ENCODE measurements around the gene LARP4B. TPM values are rescaled to one million over a fixed set of nuclear protein-coding genes. Genes with fewer than 3 reads are reported as not detected.

LARP4B gene
- polyA plus RNA-seq, 1 donor from 2014 or later: 14.2 TPM

DNA sequence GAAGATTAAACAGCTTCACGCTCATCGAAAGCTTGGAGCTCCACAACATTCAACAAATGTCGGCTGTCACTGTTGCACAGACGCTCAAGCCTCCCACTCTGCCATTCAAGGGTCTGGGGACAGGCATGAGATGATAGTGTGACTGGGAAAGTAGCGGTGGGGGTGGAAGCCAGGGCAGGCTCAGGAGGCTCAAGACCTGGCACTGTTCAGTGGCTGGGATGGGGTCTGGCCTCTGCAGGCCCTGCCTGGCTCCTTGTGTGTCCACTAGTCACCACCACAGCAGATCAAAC, 43.2 kb upstream of the LARP4B start:
- H2AFZ ChIP-seq (ENCODE audit: low read depth, low read length): no peak overlapping the region
- H3K9ac ChIP-seq (ENCODE audit: low read length): no peak overlapping the region
- no peak overlapping the region for H3K4me2 ChIP-seq (ENCODE audit: low read length)
- H4K20me1 ChIP-seq (ENCODE audit: insufficient read depth): no peaks in the 10 kb centered on the region
- no peaks in the 10 kb centered on the region for H3F3A ChIP-seq (ENCODE audit: insufficient read depth, low read length, poor library complexity, severe bottlenecking)
- no peaks in the 10 kb centered on the region for H3K9me2 ChIP-seq (ENCODE audit: insufficient read depth, low read length)
- no peak for TF ChIP-seq RAD21 (conservative IDR thresholded peaks at IDR 0.05)
- TF ChIP-seq MXI1 (conservative IDR thresholded peaks at IDR 0.05; ENCODE audit: poor library complexity, severe bottlenecking): no peak
- TF ChIP-seq SMC3 (conservative IDR thresholded peaks at IDR 0.05; ENCODE audit: poor library complexity): no peak
- no peak for TF ChIP-seq EP300 (conservative IDR thresholded peaks at IDR 0.05; ENCODE audit: poor library complexity, severe bottlenecking)
- no peaks in the 10 kb centered on the region for H3K79me2 ChIP-seq (replicated peaks; ENCODE audit: insufficient read depth, low read length)
- H3K36me3 ChIP-seq (ENCODE audit: insufficient read depth, low read length): no peaks in the 10 kb centered on the region
- no peaks in the 10 kb centered on the region for H3K9me3 ChIP-seq (ENCODE audit: low read length)
- no peak overlapping the region for H3K4me3 ChIP-seq (ENCODE audit: low read length)
- no peak overlapping the region for H3K27ac ChIP-seq (ENCODE audit: low read length)
- H3K27me3 ChIP-seq (ENCODE audit: insufficient read depth, low read depth, low read length): no peaks in the 10 kb centered on the region

DNA sequence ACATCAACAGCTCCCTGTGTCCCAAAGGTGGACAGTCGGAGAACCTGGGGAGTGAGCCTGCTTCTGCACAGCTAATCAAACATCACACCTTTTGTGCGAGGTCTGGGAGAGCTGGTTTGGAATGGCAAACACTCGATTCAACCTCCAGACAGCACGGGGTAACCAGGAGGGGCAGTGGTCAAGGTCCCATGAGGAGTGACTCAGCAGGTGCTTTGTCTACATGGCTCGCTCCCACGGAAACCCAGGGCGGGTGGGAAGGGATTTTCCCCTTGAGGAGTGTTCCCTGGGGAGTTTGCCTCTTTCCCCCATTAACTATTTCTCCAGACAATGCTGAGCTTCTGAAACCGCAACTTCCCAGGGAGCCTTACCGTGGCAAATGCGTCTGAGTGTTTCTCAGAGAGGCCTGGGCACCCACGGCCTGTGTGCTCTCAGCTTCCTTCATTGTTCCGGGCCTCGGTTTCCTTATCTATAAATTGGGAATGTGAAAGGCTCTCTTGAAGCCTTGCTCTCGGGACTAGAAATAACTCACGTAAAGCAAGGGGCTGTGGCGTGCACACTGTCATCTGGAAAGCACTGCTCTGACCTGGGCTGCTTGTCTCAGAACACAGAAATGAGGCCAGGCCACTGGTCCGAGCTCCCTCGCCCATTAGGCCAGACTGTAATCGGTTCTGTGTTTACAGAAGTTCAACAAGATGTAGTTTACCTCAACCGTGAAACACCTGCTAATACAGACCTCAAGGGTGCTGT, 42.7 kb upstream of the LARP4B start:
- H3K9me2 ChIP-seq (ENCODE audit: insufficient read depth, low read length): no peaks in the 10 kb centered on the region
- TF ChIP-seq SMC3 (conservative IDR thresholded peaks at IDR 0.05; ENCODE audit: poor library complexity): no peak
- no peak for TF ChIP-seq POLR2AphosphoS5 (IDR thresholded peaks at IDR 0.05)
- TF ChIP-seq, protein P1, sequence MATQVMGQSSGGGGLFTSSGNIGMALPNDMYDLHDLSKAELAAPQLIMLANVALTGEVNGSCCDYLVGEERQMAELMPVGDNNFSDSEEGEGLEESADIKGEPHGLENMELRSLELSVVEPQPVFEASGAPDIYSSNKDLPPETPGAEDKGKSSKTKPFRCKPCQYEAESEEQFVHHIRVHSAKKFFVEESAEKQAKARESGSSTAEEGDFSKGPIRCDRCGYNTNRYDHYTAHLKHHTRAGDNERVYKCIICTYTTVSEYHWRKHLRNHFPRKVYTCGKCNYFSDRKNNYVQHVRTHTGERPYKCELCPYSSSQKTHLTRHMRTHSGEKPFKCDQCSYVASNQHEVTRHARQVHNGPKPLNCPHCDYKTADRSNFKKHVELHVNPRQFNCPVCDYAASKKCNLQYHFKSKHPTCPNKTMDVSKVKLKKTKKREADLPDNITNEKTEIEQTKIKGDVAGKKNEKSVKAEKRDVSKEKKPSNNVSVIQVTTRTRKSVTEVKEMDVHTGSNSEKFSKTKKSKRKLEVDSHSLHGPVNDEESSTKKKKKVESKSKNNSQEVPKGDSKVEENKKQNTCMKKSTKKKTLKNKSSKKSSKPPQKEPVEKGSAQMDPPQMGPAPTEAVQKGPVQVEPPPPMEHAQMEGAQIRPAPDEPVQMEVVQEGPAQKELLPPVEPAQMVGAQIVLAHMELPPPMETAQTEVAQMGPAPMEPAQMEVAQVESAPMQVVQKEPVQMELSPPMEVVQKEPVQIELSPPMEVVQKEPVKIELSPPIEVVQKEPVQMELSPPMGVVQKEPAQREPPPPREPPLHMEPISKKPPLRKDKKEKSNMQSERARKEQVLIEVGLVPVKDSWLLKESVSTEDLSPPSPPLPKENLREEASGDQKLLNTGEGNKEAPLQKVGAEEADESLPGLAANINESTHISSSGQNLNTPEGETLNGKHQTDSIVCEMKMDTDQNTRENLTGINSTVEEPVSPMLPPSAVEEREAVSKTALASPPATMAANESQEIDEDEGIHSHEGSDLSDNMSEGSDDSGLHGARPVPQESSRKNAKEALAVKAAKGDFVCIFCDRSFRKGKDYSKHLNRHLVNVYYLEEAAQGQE (IDR thresholded peaks at IDR 0.05; ENCODE audit: borderline replicate concordance): no peak
- TF ChIP-seq, protein P2, sequence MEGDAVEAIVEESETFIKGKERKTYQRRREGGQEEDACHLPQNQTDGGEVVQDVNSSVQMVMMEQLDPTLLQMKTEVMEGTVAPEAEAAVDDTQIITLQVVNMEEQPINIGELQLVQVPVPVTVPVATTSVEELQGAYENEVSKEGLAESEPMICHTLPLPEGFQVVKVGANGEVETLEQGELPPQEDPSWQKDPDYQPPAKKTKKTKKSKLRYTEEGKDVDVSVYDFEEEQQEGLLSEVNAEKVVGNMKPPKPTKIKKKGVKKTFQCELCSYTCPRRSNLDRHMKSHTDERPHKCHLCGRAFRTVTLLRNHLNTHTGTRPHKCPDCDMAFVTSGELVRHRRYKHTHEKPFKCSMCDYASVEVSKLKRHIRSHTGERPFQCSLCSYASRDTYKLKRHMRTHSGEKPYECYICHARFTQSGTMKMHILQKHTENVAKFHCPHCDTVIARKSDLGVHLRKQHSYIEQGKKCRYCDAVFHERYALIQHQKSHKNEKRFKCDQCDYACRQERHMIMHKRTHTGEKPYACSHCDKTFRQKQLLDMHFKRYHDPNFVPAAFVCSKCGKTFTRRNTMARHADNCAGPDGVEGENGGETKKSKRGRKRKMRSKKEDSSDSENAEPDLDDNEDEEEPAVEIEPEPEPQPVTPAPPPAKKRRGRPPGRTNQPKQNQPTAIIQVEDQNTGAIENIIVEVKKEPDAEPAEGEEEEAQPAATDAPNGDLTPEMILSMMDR (IDR thresholded peaks at IDR 0.05; ENCODE audit: poor library complexity, severe bottlenecking): no peak
- no peak for TF ChIP-seq TAF1 (IDR thresholded peaks at IDR 0.05; ENCODE audit: low read depth)
- TF ChIP-seq EZH2 (IDR thresholded peaks at IDR 0.05; ENCODE audit: borderline replicate concordance, insufficient read depth, low read length, poor library complexity, severe bottlenecking): no peak
- TF ChIP-seq RAD21 (conservative IDR thresholded peaks at IDR 0.05): no peak
- no peak for TF ChIP-seq MXI1 (conservative IDR thresholded peaks at IDR 0.05; ENCODE audit: poor library complexity, severe bottlenecking)
- TF ChIP-seq EP300 (conservative IDR thresholded peaks at IDR 0.05; ENCODE audit: poor library complexity, severe bottlenecking): no peak
- H3K27ac ChIP-seq (ENCODE audit: low read length): no peak overlapping the region
- H3K9ac ChIP-seq (ENCODE audit: low read length): no peak overlapping the region
- no peak overlapping the region for H3K4me3 ChIP-seq (ENCODE audit: low read length)
- H3K27me3 ChIP-seq (ENCODE audit: insufficient read depth, low read depth, low read length): no peaks in the 10 kb centered on the region
- no peaks in the 10 kb centered on the region for H3K36me3 ChIP-seq (ENCODE audit: insufficient read depth, low read length)
- H3F3A ChIP-seq (ENCODE audit: insufficient read depth, low read length, poor library complexity, severe bottlenecking): no peaks in the 10 kb centered on the region
- no peaks in the 10 kb centered on the region for H4K20me1 ChIP-seq (ENCODE audit: insufficient read depth)
- no peaks in the 10 kb centered on the region for H3K9me3 ChIP-seq (ENCODE audit: low read length)
- H3K4me2 ChIP-seq (ENCODE audit: low read length): no peak overlapping the region
- H3K79me2 ChIP-seq (replicated peaks; ENCODE audit: insufficient read depth, low read length): no peaks in the 10 kb centered on the region
- no peak overlapping the region for H2AFZ ChIP-seq (ENCODE audit: low read depth, low read length)
